ENCODE data around the gene MUC5B.

The MUC5B gene

GRCh38 chr11:1228101-1228821 lies 5.4 kb downstream of the MUC5B start:
- no peak for DNase-seq (ENCODE audit: low read depth, low spot score)

GRCh38 chr11:1228921-1229451 lies 6.1 kb downstream of the MUC5B start:
- H3K4me3 ChIP-seq (ENCODE audit: low read length): no peak overlapping the region
- DNase-seq (ENCODE audit: low read depth, low spot score): no peak

More at GRCh38 chr11:1228101-1228821, 5.4 kb downstream of the MUC5B start:
- no peak overlapping the region for H3K4me3 ChIP-seq (ENCODE audit: low read length)

DNA sequence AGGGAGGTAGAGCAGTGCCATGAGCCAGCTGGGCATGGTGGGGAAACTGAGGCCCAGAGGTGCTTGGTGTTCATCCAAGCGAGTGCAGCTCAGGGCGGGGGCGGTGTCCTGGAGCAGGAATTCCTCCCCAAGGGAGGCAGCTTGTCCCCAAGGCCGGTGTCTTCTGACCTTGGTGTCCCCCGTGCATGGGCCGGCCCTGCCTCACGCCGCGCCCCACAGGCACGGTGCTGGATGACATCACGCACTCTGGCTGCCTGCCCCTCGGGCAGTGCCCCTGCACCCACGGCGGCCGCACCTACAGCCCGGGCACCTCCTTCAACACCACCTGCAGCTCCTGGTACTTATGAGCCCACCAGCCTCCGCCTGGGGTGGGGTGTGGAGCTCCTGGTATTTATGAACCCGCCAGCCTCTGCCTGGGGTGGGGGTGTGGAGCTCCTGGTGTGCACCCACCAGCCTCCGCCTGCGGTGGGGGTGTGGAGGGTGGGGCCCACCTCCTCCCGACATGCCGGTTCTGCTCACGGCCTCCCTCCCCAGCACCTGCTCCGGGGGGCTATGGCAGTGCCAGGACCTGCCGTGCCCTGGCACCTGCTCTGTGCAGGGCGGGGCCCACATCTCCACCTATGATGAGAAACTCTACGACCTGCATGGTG lies 6.7 kb downstream of the MUC5B start:
- DNase-seq (ENCODE audit: low read depth, low spot score): no peak
- H3K4me3 ChIP-seq (ENCODE audit: low read length): no peak overlapping the region

- H3K4me3 ChIP-seq (ENCODE audit: low read length): no peak overlapping the region
- DNase-seq (ENCODE audit: low read depth, low spot score): no peak
Observed at GRCh38 chr11:1230121-1230455, 7.2 kb downstream of the MUC5B start.

DNA sequence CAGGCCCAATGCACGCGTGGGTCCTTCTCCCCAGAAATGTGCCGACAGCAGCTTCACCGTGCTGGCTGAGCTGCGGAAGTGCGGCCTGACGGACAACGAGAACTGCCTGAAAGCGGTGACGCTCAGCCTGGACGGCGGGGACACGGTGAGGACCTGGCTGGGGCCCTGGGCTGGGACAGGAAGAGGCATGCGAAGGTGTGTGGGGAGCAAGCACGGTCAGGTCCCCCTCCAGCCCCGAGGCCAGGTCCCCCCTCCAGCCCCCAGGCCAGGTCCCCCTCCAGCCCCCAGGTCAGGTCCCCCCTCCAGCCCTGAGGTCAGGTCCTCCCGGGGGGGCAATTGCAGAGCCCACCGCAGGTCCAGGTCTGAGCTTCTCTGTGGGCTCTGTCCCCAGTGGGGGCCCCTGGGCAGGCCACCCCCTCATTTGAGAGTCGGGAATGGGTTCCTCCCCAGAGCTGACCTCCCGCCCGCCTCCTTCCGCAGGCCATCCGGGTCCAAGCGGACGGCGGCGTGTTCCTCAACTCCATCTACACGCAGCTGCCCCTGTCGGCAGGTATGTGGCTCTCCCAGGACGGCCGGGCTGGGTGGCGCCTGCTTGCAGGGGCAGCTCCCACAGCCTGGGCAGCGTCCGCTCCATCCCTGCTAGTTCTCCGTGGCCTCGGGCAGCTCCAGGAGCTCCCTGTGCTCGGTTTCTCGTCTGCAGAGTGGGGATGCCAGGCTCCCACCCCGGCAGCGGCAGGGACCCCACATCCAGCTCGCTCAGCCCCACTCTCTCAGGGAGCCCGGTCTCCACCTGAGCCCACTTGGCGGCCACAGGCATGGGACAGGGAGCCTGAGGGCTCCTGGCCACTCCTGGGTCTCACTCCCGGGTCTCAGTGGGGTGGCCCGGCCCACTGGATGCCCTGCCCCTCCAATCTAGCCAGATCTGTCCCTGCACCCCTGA lies 7.9 kb downstream of the MUC5B start:
- DNase-seq (ENCODE audit: low read depth, low spot score): no peak
- no peak overlapping the region for H3K4me3 ChIP-seq (ENCODE audit: low read length)

DNA sequence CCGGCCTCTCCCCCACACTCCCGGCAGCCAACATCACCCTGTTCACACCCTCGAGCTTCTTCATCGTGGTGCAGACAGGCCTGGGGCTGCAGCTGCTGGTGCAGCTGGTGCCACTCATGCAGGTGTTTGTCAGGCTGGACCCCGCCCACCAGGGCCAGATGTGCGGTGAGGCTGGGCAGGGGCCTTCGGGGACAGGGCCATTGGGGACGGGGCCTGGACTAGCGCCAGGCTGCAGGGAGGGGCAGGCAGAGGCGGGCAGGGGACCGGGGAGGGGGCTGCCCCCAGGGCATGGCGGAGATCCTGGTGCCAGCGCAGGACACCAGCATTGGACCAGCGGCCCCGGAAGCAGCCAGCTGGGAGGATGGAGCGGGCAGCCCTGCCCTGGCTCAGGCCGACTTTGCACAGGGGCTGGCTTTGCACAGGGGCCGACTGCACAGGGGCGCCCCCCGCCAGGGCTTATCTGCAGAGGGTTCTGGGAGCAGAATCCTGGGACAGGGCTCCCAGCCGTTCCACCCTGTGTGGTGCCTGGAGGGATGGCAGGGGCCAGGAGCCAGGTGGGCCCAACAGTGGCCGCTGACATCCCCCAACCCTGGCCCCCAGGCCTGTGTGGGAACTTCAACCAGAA lies 8.6 kb downstream of the MUC5B start:
- DNase-seq (ENCODE audit: low read depth, low spot score): no peak
- no peak overlapping the region for H3K4me3 ChIP-seq (ENCODE audit: low read length)

GRCh38 chr11:1232021-1232882 lies 9.4 kb downstream of the MUC5B start:
- DNase-seq (ENCODE audit: low read depth, low spot score): no peak
- H3K4me3 ChIP-seq (ENCODE audit: low read length): no peak overlapping the region

- DNase-seq (ENCODE audit: low read depth, low spot score): no peak
- H3K4me3 ChIP-seq (ENCODE audit: low read length): no peak overlapping the region
Observed at GRCh38 chr11:1232883-1233321, 10.0 kb downstream of the MUC5B start.

- DNase-seq (ENCODE audit: low read depth, low spot score): no peak
- no peak overlapping the region for H3K4me3 ChIP-seq (ENCODE audit: low read length)
Observed at GRCh38 chr11:1233351-1234053, 10.6 kb downstream of the MUC5B start.

DNA sequence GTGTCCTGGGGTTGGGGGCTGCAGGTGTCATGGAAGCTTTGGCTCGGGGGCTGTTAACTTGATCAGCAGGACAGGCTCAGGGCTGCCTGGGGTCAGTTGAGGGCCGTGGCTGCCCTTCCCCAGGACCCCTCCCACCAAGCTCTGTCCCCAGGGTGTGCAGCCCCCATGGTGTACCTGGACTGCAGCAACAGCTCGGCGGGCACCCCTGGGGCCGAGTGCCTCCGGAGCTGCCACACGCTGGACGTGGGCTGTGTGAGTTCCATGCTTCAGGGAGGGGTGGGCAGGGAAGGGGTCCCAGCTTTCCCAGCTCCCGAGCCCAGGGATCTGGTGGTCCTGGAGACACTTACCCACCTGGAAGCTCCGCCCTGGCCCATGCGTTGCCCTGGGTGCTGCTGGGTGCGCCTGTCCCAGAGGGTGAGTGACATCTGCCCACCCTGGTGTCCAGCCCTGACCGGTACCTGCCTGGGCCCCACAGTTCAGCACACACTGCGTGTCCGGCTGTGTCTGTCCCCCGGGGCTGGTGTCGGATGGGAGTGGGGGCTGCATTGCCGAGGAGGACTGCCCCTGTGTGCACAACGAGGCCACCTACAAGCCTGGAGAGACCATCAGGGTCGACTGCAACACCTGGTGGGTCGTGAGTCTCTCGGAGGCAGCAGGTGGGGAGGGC lies 11.3 kb downstream of the MUC5B start:
- DNase-seq (ENCODE audit: low read depth, low spot score): no peak
- H3K4me3 ChIP-seq (ENCODE audit: low read length): no peak overlapping the region

GRCh38 chr11:1234771-1235305 lies 12.0 kb downstream of the MUC5B start:
- DNase-seq (ENCODE audit: low read depth, low spot score): no peak
- H3K4me3 ChIP-seq (ENCODE audit: low read length): no peak overlapping the region

- no peak for DNase-seq (ENCODE audit: low read depth, low spot score)
- no peak overlapping the region for H3K4me3 ChIP-seq (ENCODE audit: low read length)
Observed at GRCh38 chr11:1235306-1235900, 12.5 kb downstream of the MUC5B start.

DNA sequence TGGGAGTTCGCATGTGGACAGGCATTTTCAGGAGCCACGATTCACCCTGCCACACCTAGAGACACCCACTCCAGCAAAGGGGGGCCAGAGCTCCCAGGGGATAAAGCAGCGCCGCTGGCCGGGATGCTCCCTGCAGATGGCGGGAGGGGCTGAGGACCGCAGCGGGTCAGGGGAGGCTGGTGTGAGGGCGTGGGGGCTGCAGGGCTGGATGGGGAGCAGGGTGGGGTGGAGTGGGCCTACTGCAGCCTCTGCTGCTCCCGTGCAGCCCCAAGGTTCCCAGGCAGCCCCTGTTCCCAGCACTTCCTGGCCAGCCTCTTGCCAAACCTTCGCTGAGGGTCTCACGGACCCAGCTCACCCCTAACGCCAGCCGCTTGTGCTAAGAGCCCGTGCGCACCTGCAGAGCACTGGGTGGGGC lies 13.0 kb downstream of the MUC5B start:
- no peak overlapping the region for H3K4me3 ChIP-seq (ENCODE audit: low read length)
- DNase-seq (ENCODE audit: low read depth, low spot score): no peak

DNA sequence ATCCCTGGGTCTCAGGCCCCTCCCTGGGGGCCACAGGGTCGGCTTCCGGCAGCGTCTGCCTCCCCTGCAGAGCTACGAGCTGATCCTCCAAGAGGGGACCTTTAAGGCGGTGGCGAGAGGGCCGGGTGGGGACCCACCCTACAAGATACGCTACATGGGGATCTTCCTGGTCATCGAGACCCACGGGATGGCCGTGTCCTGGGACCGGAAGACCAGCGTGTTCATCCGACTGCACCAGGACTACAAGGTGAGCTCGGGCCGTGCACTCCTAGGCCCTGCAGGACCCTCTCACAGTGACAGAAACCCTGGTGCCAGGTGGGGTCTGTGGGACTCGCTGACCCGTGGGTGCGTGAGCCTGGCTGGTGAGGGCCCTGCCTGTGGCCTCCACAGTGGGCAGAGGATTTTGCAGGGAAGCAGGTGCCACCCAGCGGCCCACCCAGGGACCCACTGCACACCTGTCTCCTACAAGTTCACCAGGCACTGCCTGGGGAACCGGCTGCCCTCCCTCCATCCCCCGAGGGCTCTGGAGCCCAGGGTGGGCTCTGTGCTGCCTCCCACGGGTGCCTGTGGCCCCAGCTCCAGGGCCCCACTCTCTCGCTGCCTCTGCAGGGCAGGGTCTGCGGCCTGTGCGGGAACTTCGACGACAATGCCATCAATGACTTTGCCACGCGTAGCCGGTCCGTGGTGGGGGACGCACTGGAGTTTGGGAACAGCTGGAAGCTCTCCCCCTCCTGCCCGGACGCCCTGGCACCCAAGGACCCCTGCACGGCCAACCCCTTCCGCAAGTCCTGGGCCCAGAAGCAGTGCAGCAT lies 13.7 kb downstream of the MUC5B start:
- DNase-seq (ENCODE audit: low read depth, low spot score): no peak
- H3K4me3 ChIP-seq (ENCODE audit: low read length): no peak overlapping the region

GRCh38 chr11:1237128-1237580 lies 14.3 kb downstream of the MUC5B start:
- no peak for DNase-seq (ENCODE audit: low read depth, low spot score)
- H3K4me3 ChIP-seq (ENCODE audit: low read length): no peak overlapping the region

- DNase-seq (ENCODE audit: low read depth, low spot score): no peak
- H3K4me3 ChIP-seq (ENCODE audit: low read length): no peak overlapping the region
Observed at GRCh38 chr11:1237851-1238250, 15.0 kb downstream of the MUC5B start.

Measured in Jurkat, Clone E6-1 (cell line).